Neural cell (in vitro differentiated cells): ENCODE data around the gene INPP5B. TPM values are rescaled to one million over a fixed set of nuclear protein-coding genes. Genes with fewer than 3 reads are reported as not detected.

Experiments used
- H2AFZ ChIP-seq: fragments of 200-600, 300-800 bp; sonication (generic), shearing (Covaris generic); 2 replicates; pipeline ENCODE4 v1.6.0; 2014; ENCODE audit warnings: low read depth, mild to moderate bottlenecking, antibody characterized with exemption, low read length, moderate library complexity
- H3F3A ChIP-seq: fragments of 200-600 bp; shearing (Covaris generic); 2 replicates; pipeline ENCODE4 v1.6.1; 2016; ENCODE audit warnings: mild to moderate bottlenecking, moderate library complexity, mixed read lengths, antibody characterized with exemption, low read length; ENCODE audit not compliant: insufficient read depth, poor library complexity, severe bottlenecking
- H3K27ac ChIP-seq: fragments of 200-600, 300-800 bp; sonication (generic), shearing (Covaris generic); 2 replicates; pipeline ENCODE4 v1.5.1; 2014; ENCODE audit warnings: mild to moderate bottlenecking, low read length, moderate library complexity
- H3K27me3 ChIP-seq: fragments of 300-800, 200-600 bp; sonication (generic), shearing (Covaris generic); 2 replicates; pipeline ENCODE4 v1.6.0; 2014; ENCODE audit warnings: mild to moderate bottlenecking, low read depth, low read length, moderate library complexity; ENCODE audit not compliant: insufficient read depth
- H3K36me3 ChIP-seq: fragments of 300-800, 200-600 bp; sonication (generic), shearing (Covaris generic); 2 replicates; pipeline ENCODE4 v1.5.1; 2014; ENCODE audit warnings: mild to moderate bottlenecking, antibody characterized with exemption, low read length, moderate library complexity; ENCODE audit not compliant: insufficient read depth
- H3K4me2 ChIP-seq: fragments of 300-800, 200-600 bp; sonication (generic), shearing (Covaris generic); 2 replicates; pipeline ENCODE4 v1.6.0; 2014; ENCODE audit warnings: mild to moderate bottlenecking, low read length
- H3K4me3 ChIP-seq: fragments of 300-800, 200-600 bp; sonication (generic), shearing (Covaris generic); 2 replicates; pipeline ENCODE4 v1.5.1; 2014; ENCODE audit warnings: mild to moderate bottlenecking, low read length, moderate library complexity
- H3K79me2 ChIP-seq: fragments of 200-600 bp; shearing (Covaris generic); replicated peaks from 2 replicates; pipeline ENCODE4 v1.6.0; 2014; ENCODE audit warnings: mild to moderate bottlenecking, low read length, moderate library complexity; ENCODE audit not compliant: insufficient read depth
- H3K9ac ChIP-seq: fragments of 300-800, 200-600 bp; sonication (generic), shearing (Covaris generic); 2 replicates; pipeline ENCODE4 v1.6.1; 2016; ENCODE audit warnings: mild to moderate bottlenecking, low read length, mixed read lengths
- H3K9me2 ChIP-seq: fragments of 200-600 bp; shearing (Covaris generic); 2 replicates; pipeline ENCODE4 v1.6.1; 2016; ENCODE audit warnings: mild to moderate bottlenecking, low read length, mixed read lengths; ENCODE audit not compliant: insufficient read depth
- H3K9me3 ChIP-seq: fragments of 200-600, 300-800 bp; sonication (generic), shearing (Covaris generic); 2 replicates; pipeline ENCODE4 v1.6.1; 2016; ENCODE audit warnings: mild to moderate bottlenecking, mixed run types, low read length, moderate library complexity, mixed read lengths
- H4K20me1 ChIP-seq: fragments of 200-600 bp; shearing (Covaris generic); 2 replicates; pipeline ENCODE4 v1.6.1; 2016; ENCODE audit warnings: mild to moderate bottlenecking, mixed run types; ENCODE audit not compliant: insufficient read depth
- EP300 ChIP-seq: fragments of 450-650 bp; conservative IDR thresholded peaks from 2 replicates; pipeline ENCODE4 v1.6.1; 2014; ENCODE audit warnings: antibody characterized with exemption, mild to moderate bottlenecking, moderate library complexity; ENCODE audit not compliant: poor library complexity, severe bottlenecking
- EZH2 ChIP-seq: fragments of 200-600, 300-800 bp; shearing (Covaris generic), sonication (generic); IDR thresholded peaks from 2 replicates; pipeline ENCODE4 v1.6.1; 2014; ENCODE audit warnings: antibody characterized with exemption, low read length, borderline replicate concordance, mild to moderate bottlenecking; ENCODE audit not compliant: insufficient read depth, poor library complexity, severe bottlenecking
- MXI1 ChIP-seq: fragments of 450-650 bp; conservative IDR thresholded peaks from 2 replicates; pipeline ENCODE4 v1.6.1; 2014; ENCODE audit warnings: antibody characterized with exemption, mild to moderate bottlenecking; ENCODE audit not compliant: poor library complexity, severe bottlenecking
- POLR2AphosphoS5 ChIP-seq: IDR thresholded peaks from 2 replicates; pipeline ENCODE4 v1.6.1; 2012
- RAD21 ChIP-seq: fragments of 450-650 bp; conservative IDR thresholded peaks from 2 replicates; pipeline ENCODE4 v1.6.1; 2014; ENCODE audit warnings: antibody characterized with exemption, mild to moderate bottlenecking, moderate library complexity
- SMC3 ChIP-seq: fragments of 450-650 bp; conservative IDR thresholded peaks from 2 replicates; pipeline ENCODE4 v1.6.1; 2014; ENCODE audit warnings: antibody characterized with exemption, mild to moderate bottlenecking, moderate library complexity; ENCODE audit not compliant: poor library complexity
- TAF1 ChIP-seq: IDR thresholded peaks from 2 replicates; pipeline ENCODE4 v1.6.1; 2012; ENCODE audit warnings: low read depth
- polyA plus RNA-seq: library from polyadenylated mRNA; depleted of rRNA; stranded (reverse); fragments of >200 nt; gene quantifications from 2 replicates; pipeline ENCODE4 v1.2.3, GENCODE V29; 2014
- TF ChIP-seq, protein P1 (sequence below): fragments of 450-650 bp; IDR thresholded peaks from 2 replicates; pipeline ENCODE4 v1.5.1; 2014; ENCODE audit warnings: antibody characterized with exemption, mild to moderate bottlenecking, moderate library complexity; ENCODE audit not compliant: poor library complexity, severe bottlenecking
- TF ChIP-seq, protein P2 (sequence below): IDR thresholded peaks from 2 replicates; pipeline ENCODE4 v1.6.1; 2012; ENCODE audit warnings: borderline replicate concordance

Gene INPP5B
- polyA plus RNA-seq, 1 donor from 2014 or later: 13.4 TPM

DNA sequence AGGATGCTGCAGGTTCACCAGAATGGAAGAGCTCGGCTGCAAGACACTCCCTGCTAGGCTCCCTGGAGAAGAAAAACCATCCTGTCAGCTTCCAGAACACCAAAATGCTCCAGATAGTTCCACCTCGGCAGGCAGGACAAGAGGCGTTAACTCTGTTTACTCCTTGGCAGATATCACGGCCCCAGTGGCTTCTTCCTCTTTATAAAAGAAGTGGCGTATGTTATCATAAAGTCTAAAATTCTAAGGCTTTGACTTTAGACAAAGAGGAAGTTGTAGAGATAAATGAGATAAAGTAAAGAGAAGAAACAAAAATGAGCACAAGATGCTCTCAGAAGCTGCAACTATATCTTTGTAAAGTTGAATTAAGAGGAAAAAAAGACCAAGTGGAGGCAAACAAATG, 63.2 kb downstream of the INPP5B start:
- Histone ChIP-seq H3F3A (no peaks in the 10 kb centered on the region), H3K9me2 (no peaks in the 10 kb centered on the region), H3K9me3 (no peaks in the 10 kb centered on the region)

DNA sequence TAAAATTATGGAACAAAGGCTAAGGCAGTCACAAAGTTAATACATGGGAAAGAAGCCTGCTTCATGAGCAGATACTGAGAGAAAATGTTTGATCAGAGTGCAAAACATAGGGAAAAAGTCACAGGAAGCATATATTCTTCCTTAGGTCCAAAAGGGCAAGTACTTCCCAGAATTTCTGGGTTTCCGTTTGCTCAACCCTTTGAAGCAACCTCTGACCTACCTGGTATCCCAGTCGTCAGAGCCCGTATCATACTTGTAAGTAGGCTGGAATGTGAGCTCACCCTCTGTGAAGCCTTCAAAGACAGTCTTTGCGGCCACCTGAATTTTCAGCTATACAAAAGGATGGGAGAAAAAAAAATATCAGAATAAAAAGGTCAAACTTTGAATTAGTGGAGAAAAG, 67.0 kb downstream of the INPP5B start:
- Histone ChIP-seq H4K20me1 (no peaks in the 10 kb centered on the region), H2AFZ (no peak overlapping the region), H3K9ac (no peak overlapping the region), H3K27me3 (no peaks in the 10 kb centered on the region), H3K79me2 (no peaks in the 10 kb centered on the region), H3K4me2 (no peak overlapping the region), H3K9me3 (no peaks in the 10 kb centered on the region), H3K9me2 (no peaks in the 10 kb centered on the region), H3K4me3 (no peak overlapping the region), H3K36me3 (no peaks in the 10 kb centered on the region), H3K27ac (no peak overlapping the region), H3F3A (no peaks in the 10 kb centered on the region)
- TF ChIP-seq RAD21: no peak
- no peak for TF ChIP-seq TAF1
- TF ChIP-seq SMC3: no peak
- no peak for TF ChIP-seq EZH2
- TF ChIP-seq POLR2AphosphoS5: no peak
- TF ChIP-seq, protein P1, sequence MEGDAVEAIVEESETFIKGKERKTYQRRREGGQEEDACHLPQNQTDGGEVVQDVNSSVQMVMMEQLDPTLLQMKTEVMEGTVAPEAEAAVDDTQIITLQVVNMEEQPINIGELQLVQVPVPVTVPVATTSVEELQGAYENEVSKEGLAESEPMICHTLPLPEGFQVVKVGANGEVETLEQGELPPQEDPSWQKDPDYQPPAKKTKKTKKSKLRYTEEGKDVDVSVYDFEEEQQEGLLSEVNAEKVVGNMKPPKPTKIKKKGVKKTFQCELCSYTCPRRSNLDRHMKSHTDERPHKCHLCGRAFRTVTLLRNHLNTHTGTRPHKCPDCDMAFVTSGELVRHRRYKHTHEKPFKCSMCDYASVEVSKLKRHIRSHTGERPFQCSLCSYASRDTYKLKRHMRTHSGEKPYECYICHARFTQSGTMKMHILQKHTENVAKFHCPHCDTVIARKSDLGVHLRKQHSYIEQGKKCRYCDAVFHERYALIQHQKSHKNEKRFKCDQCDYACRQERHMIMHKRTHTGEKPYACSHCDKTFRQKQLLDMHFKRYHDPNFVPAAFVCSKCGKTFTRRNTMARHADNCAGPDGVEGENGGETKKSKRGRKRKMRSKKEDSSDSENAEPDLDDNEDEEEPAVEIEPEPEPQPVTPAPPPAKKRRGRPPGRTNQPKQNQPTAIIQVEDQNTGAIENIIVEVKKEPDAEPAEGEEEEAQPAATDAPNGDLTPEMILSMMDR: no peak
- no peak for TF ChIP-seq EP300
- TF ChIP-seq, protein P2, sequence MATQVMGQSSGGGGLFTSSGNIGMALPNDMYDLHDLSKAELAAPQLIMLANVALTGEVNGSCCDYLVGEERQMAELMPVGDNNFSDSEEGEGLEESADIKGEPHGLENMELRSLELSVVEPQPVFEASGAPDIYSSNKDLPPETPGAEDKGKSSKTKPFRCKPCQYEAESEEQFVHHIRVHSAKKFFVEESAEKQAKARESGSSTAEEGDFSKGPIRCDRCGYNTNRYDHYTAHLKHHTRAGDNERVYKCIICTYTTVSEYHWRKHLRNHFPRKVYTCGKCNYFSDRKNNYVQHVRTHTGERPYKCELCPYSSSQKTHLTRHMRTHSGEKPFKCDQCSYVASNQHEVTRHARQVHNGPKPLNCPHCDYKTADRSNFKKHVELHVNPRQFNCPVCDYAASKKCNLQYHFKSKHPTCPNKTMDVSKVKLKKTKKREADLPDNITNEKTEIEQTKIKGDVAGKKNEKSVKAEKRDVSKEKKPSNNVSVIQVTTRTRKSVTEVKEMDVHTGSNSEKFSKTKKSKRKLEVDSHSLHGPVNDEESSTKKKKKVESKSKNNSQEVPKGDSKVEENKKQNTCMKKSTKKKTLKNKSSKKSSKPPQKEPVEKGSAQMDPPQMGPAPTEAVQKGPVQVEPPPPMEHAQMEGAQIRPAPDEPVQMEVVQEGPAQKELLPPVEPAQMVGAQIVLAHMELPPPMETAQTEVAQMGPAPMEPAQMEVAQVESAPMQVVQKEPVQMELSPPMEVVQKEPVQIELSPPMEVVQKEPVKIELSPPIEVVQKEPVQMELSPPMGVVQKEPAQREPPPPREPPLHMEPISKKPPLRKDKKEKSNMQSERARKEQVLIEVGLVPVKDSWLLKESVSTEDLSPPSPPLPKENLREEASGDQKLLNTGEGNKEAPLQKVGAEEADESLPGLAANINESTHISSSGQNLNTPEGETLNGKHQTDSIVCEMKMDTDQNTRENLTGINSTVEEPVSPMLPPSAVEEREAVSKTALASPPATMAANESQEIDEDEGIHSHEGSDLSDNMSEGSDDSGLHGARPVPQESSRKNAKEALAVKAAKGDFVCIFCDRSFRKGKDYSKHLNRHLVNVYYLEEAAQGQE: no peak
- TF ChIP-seq MXI1: no peak

More for the DNA sequence above, 63.2 kb downstream of the INPP5B start:
- Histone ChIP-seq H3K27ac (no peak overlapping the region), H3K9ac (no peak overlapping the region), H2AFZ (no peak overlapping the region), H3K27me3 (no peaks in the 10 kb centered on the region), H3K79me2 (no peaks in the 10 kb centered on the region), H3K36me3 (no peaks in the 10 kb centered on the region), H3K4me3 (no peak overlapping the region), H3K4me2 (no peak overlapping the region), H4K20me1 (no peaks in the 10 kb centered on the region)
- TF ChIP-seq EP300 (no peak), SMC3 (no peak), MXI1 (no peak)
- TF ChIP-seq, protein P2: no peak
